Heart left ventricle (tissue), 16 donors: ENCODE measurements around the gene GJC3. TPM values are rescaled to one million over a fixed set of nuclear protein-coding genes. Genes with fewer than 3 reads are reported as not detected.
"Not testable (repeated sequence)": the region's sequence is repeated elsewhere in the genome, so short reads cannot be mapped to it uniquely, and the experiment has no call there.

Source experiments
- ATAC-seq, 4 donors: fragments of 200-7000 bp; cut with Tn5 transposase; one replicate each; pipeline ENCODE4 v1.9.1; 2020 to 2022; ENCODE audit warnings: moderate library complexity in 4 of 4, mild to moderate bottlenecking in 3 of 4, moderate number of reproducible peaks in 1 of 4
- DNase-seq, 5 donors: peaks; one replicate each; pipeline ENCODE4 v3.0.0-alpha.2; 2020
- H3K27ac ChIP-seq, 12 donors: fragments of 200-600 bp; sonication (generic) in 4 of 12; one replicate each; pipeline versions ENCODE4 v1.5.0 to v1.8.0; 2016 to 2022; ENCODE audit warnings: mild to moderate bottlenecking in 2 of 12
- H3K27me3 ChIP-seq, 9 donors: fragments of 200-600 bp; sonication (generic) in 2 of 9; one replicate each; pipeline versions ENCODE4 v1.5.1 to v1.8.0; 2016 to 2022; ENCODE audit warnings: mild to moderate bottlenecking in 3 of 9
- H3K36me3 ChIP-seq, 9 donors: fragments of 200-600 bp; sonication (generic) in 2 of 9; one replicate each; pipeline versions ENCODE4 v1.5.0 to v1.8.0; 2018 to 2022; ENCODE audit warnings: mild to moderate bottlenecking in 2 of 9
- H3K4me1 ChIP-seq, 12 donors: fragments of 200-600 bp; sonication (generic) in 4 of 12; one replicate each; pipeline versions ENCODE4 v1.5.0 to v1.8.0; 2016 to 2022; ENCODE audit warnings: mild to moderate bottlenecking in 3 of 12
- H3K4me3 ChIP-seq, 12 donors: fragments of 200-600 bp; sonication (generic) in 4 of 12; one replicate each; pipeline versions ENCODE4 v1.5.0 to v1.8.0; 2017 to 2022; ENCODE audit warnings: mild to moderate bottlenecking in 9 of 12, moderate library complexity in 4 of 12
- H3K9me3 ChIP-seq, 12 donors: fragments of 200-600 bp; sonication (generic) in 4 of 12; one replicate each; pipeline versions ENCODE4 v1.5.0 to v1.8.0; 2016 to 2022; ENCODE audit warnings: mild to moderate bottlenecking in 1 of 12
- CTCF ChIP-seq, 12 donors: fragments of 200-600 bp; sonication (generic) in 4 of 12; IDR thresholded peaks; one replicate each; pipeline versions ENCODE4 v1.5.0 to v1.8.0; 2018 to 2022; ENCODE audit warnings: antibody characterized with exemption in 12 of 12, mild to moderate bottlenecking in 5 of 12
- POLR2A ChIP-seq, 2 donors: fragments of 450-650 bp; IDR thresholded peaks; one replicate each; pipeline ENCODE4 v1.6.1; 2017; ENCODE audit warnings: antibody characterized with exemption in 2 of 2, mild to moderate bottlenecking in 2 of 2, moderate library complexity in 2 of 2
- whole genome bisulfite sequencing, 4 donors: extraction: QIAGEN DNeasy Blood & Tissue Kit in 2 of 4; methylation state at CpG; one replicate each; pipeline versions ENCODE4 v1.1.5 to v1.1.7; 2013 to 2018; 5-methylcytosine and 5-hydroxymethylcytosine counted together
- intact Hi-C, 10 donors: fragments of 100-400 bp; cut with DNase I; formaldehyde crosslinking; loops; one replicate each; pipeline versions ENCODE4 v1.11.1 to v1.14.2; 2022
- polyA plus RNA-seq, 2 donors: library from polyadenylated mRNA; stranded (reverse); fragments of 200-250 nt; gene quantifications; one replicate each; pipeline ENCODE4 v1.2.3, GENCODE V29; 2013
- total RNA-seq, 9 donors: library from RNA; depleted of rRNA in 2 of 9; stranded (reverse); fragments of >200 nt in 2 of 9; fragmentation: NEBNext Ultra II Directional in 3 of 9; extraction: Animal tissue kit (Norgen Biotek cat#: 25700) in 3 of 9; gene quantifications; one replicate each; pipeline versions ENCODE4 v1.1.0 to v1.2.4, GENCODE V29; 2016 to 2023
- donor health status: ischemic (EF 13 %, LVEDD 7.1; RV severe dilation, severe dysfunction).
- donor health status: healthy with polysubstance abuse.
- donor health status: DM: no; HTN: yes; CAD: no.
- donor health status: DM: no; HTN: no; CAD: no.
- donor health status: ischemic (EF 25% LVEDD 6.9; RV normal size, moderate dysfunction).
- donor health status: ischemic (EF 25% LVEDD 5.7; RV mildly dilated, moderate dysfunction).
- donor health status: healthy.
- donor health status: DM: yes; HTN: yes; CAD: no.
- donor health status: ischemic (EF 35%, LVEDD 5.7; RV mildly dilated, moderate dysfunction).
- donor health status: nonischemic (EF 11% LVEDD 7.7; RV severe dilation, severe dysfunction).
- donor health status: DM: yes; HTN: yes; CAD: no.
- donor health status: PGD.
- donor health status: ischemic (EF 29% LVEDD 5.4; RV normal size, mild dysfunction).
- donor health status: nonischemic (EF 23%, LVEDD 6.1; RV moderate dilation, normal function).

GJC3 gene
- total and polyA plus RNA-seq, 11 donors = 0.30 to 0.54 (median 0.33) TPM; not detected in 8

- Histone ChIP-seq H3K27ac (no peak overlapping the region), H3K4me3 (no peak overlapping the region), H3K4me1 (no peaks in the 10 kb centered on the region), H3K36me3 (no peaks in the 10 kb centered on the region), H3K27me3 (peaks cover 0 to 63% (median 25%) of the 10 kb centered on the region in 9 donors), H3K9me3 (no peaks in the 10 kb centered on the region)
- no peak for TF ChIP-seq POLR2A (IDR thresholded peaks at IDR 0.05)
- TF ChIP-seq CTCF (IDR thresholded peaks at IDR 0.05) = no peak
- ATAC-seq (no peak), DNase-seq (no peak)
- intact Hi-C loops = no loop called here
- whole genome bisulfite sequencing, 4 donors = 63 to 74% (median 67%) methylated on average over 9 of the region's 9 CpGs
Measured at GRCh38 chr7:99958564-99959227, 29.3 kb upstream of the GJC3 start.

DNA sequence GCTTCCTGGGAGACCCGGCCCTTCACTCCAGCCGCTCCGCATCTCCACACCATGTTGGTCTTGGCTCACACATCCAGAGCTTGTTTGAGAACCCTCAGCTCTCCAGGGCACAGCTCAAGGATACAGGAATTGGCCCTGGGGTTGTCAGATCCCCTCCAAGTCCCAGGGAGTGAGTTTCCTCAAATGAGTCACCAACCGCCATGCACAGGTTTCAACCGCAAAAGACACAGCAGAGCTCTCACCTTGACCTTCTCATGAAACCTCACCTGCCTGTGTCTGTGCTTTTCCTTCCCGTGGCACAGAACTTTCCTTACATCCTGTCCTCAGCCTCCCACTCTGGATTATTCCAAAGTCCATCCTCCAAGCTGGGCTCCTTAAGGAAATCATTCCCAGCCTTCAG, 25.8 kb upstream of the GJC3 start:
- WGBS, 4 donors = 72 to 85% (median 85%) methylated on average over 6 of the region's 6 CpGs
- intact Hi-C loops = no loop called here
- ATAC-seq (no peak), DNase-seq (no peak)
- H3K4me3 ChIP-seq = no peak overlapping the region
- H3K36me3 ChIP-seq = no peaks in the 10 kb centered on the region
- peaks cover 0 to 7% (median 0%) of the 10 kb centered on the region in 12 donors for H3K9me3 ChIP-seq
- H3K27me3 ChIP-seq = peaks cover 0 to 30% (median 8%) of the 10 kb centered on the region in 9 donors
- TF ChIP-seq POLR2A (IDR thresholded peaks at IDR 0.05) = no peak
- TF ChIP-seq CTCF (IDR thresholded peaks at IDR 0.05) = no peak
- H3K27ac ChIP-seq = no peak overlapping the region
- no peaks in the 10 kb centered on the region for H3K4me1 ChIP-seq

DNA sequence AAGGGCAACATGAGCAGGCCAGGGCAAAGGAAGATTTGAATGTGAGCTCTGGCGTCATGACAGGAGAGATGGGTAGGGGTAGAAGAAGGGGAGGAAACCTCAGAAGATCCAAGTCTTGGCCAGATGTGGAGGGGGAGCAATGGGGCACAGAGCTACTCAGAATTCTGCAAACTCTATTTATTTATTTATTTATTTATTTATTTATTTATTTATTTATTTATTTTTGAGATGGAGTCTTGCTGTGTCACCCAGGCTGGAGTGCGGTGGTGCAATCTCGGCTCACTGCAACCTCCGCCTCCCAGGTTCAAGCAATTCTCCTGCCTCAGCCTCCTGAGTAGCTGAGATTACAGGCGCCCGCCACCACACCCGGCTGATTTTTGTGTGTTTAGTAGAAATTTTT, 25.2 kb upstream of the GJC3 start:
- H3K9me3 ChIP-seq, ATAC-seq, intact Hi-C loops, H3K4me3 ChIP-seq, H3K36me3 ChIP-seq, H3K4me1 ChIP-seq, DNase-seq, H3K27ac ChIP-seq: not testable (repeated sequence)
- WGBS, 4 donors = 86 to 93% (median 89%) methylated on average over 7 of the region's 7 CpGs
- peaks cover 0 to 24% (median 2%) of the 10 kb centered on the region in 9 donors for H3K27me3 ChIP-seq

DNA sequence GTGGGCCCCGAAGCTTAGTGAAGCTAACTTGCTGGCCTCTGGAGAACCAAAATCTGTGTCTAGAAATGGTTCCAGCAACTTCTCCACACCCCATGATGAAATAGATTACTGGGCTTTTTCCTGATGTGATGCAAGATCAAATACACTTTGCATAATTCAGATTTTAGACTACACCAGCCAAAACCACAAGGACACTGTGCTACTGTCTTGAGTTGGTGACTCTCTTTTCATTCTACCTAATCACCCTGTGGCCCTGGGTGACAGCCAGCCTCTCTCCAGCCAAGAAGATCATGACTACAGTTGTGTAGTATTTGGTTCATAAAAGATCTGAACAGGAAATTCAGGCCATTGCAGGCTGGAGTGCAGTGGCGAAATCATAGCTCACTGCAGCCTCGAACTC, 24.2 kb upstream of the GJC3 start:
- no peak for DNase-seq

DNA sequence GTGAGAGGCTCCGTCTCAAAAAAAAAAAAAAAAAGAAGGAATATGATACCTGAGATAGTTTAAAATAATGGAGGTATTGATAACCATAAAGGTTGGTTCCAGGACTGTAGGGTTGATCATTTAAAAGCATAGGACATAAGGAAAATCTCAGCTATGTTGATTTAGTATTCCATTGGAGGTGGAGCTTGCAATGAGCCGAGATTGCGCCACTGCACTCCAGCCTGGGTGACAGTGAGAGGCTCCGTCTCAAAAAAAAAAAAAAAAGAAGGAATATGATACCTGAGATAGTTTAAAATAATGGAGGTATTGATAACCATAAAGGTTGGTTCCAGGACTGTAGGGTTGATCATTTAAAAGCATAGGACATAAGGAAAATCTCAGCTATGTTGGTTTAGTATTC, 23.2 kb upstream of the GJC3 start:
- H3K36me3 ChIP-seq, intact Hi-C loops, H3K9me3 ChIP-seq, H3K27me3 ChIP-seq, ATAC-seq, DNase-seq, H3K4me3 ChIP-seq, H3K4me1 ChIP-seq, H3K27ac ChIP-seq: not testable (repeated sequence)
- WGBS, 4 donors = 77 to 89% (median 81%) methylated on average over 4 of the region's 4 CpGs

More for the DNA sequence above, 24.2 kb upstream of the GJC3 start:
- H3K4me1 ChIP-seq = no peaks in the 10 kb centered on the region
- H3K4me3 ChIP-seq = no peak overlapping the region
- H3K27me3 ChIP-seq = peaks cover 0 to 14% (median 0%) of the 10 kb centered on the region in 9 donors
- intact Hi-C loops = no loop called here
- TF ChIP-seq CTCF (IDR thresholded peaks at IDR 0.05) = no peak
- TF ChIP-seq POLR2A (IDR thresholded peaks at IDR 0.05) = no peak
- peak in 2 of 4 donors; percentile 24 to 62 for ATAC-seq
- H3K36me3 ChIP-seq = no peaks in the 10 kb centered on the region
- no peak overlapping the region for H3K27ac ChIP-seq
- WGBS, 4 donors = 67 to 76% (median 70%) methylated on average over 3 of the region's 3 CpGs
- H3K9me3 ChIP-seq = peaks cover 0 to 7% (median 0%) of the 10 kb centered on the region in 12 donors

GRCh38 chr7:99950819-99951218, 21.4 kb upstream of the GJC3 start:
- DNase-seq, H3K4me3 ChIP-seq, H3K9me3 ChIP-seq, H3K27ac ChIP-seq, ATAC-seq, H3K4me1 ChIP-seq, H3K36me3 ChIP-seq, intact Hi-C loops, H3K27me3 ChIP-seq: not testable (repeated sequence)
- WGBS, 4 donors = 87 to 91% (median 88%) methylated on average over 6 of the region's 6 CpGs
